GM19023 (cell line): ENCODE results near the gene MMP19.
"Not testable (repeated sequence)": the region's sequence is repeated elsewhere in the genome, so short reads cannot be mapped to it uniquely, and the experiment has no call there.

Experiments used
- ATAC-seq: cut with Tn5 transposase; IDR thresholded peaks from one replicate; pipeline ENCODE4 v1.9.1; 2021; ENCODE audit warnings: mild to moderate bottlenecking, moderate library complexity; ENCODE audit not compliant: unreplicated experiment

The MMP19 gene

GRCh38 chr12:55842681-55843429 is at the start of gene MMP19:
Gene MMP19 (minus strand): TSS chr12:55842936. CDS start chr12:55842830, 106 bp downstream.
- no peak for ATAC-seq

GRCh38 chr12:55891310-55891709 is 48.6 kb upstream of the MMP19 start:
- ATAC-seq, result no peak

GRCh38 chr12:55885113-55885512 is 42.4 kb upstream of the MMP19 start:
- no peak for ATAC-seq

GRCh38 chr12:55877824-55878223 is 35.1 kb upstream of the MMP19 start:
- ATAC-seq, result no peak

GRCh38 chr12:55875704-55876467 is 33.1 kb upstream of the MMP19 start:
- no peak for ATAC-seq

GRCh38 chr12:55874443-55874842 is 31.7 kb upstream of the MMP19 start:
- no peak for ATAC-seq

- not testable (repeated sequence) for ATAC-seq
These were observed 23.8 kb upstream of the MMP19 start for GRCh38 chr12:55866454-55867004.

- ATAC-seq, result no peak
These were observed 22.6 kb upstream of the MMP19 start for GRCh38 chr12:55865327-55865726.

GRCh38 chr12:55862931-55863330 is 20.2 kb upstream of the MMP19 start:
- not testable (repeated sequence) for ATAC-seq

GRCh38 chr12:55862286-55862685 is 19.6 kb upstream of the MMP19 start:
- ATAC-seq, result no peak

- ATAC-seq, result no peak
These were observed 19.1 kb upstream of the MMP19 start for GRCh38 chr12:55861871-55862270.

- ATAC-seq, result no peak
These were observed 18.7 kb upstream of the MMP19 start for GRCh38 chr12:55861396-55861795.

GRCh38 chr12:55852740-55853139 is 10.0 kb upstream of the MMP19 start:
- no peak for ATAC-seq

- no peak for ATAC-seq
These were observed 8.2 kb upstream of the MMP19 start for GRCh38 chr12:55850893-55851292.

GRCh38 chr12:55850401-55850800 is 7.7 kb upstream of the MMP19 start:
- no peak for ATAC-seq

GRCh38 chr12:55849616-55850343 is 7.0 kb upstream of the MMP19 start:
- no peak for ATAC-seq

GRCh38 chr12:55847603-55848291 is 5.0 kb upstream of the MMP19 start:
- ATAC-seq, result no peak

GRCh38 chr12:55847033-55847432 is 4.3 kb upstream of the MMP19 start:
- ATAC-seq, result no peak

- no peak for ATAC-seq
These were observed 3.2 kb upstream of the MMP19 start for GRCh38 chr12:55845785-55846496.

- no peak for ATAC-seq
These were observed 2.6 kb upstream of the MMP19 start for GRCh38 chr12:55845361-55845760.
